Endothelial cell of coronary artery (primary cell): Measurements from ENCODE around the gene FABP6. TPM values are rescaled to one million over a fixed set of nuclear protein-coding genes. Genes with fewer than 3 reads are reported as not detected.

Experiments used
- total RNA-seq: library from RNA; depleted of rRNA; stranded (reverse); fragments of >200 nt; gene quantifications from 2 replicates; pipeline ENCODE4 v1.2.3, GENCODE V29; 2014

FABP6 gene
- not detected in 2 replicates for total RNA-seq

GRCh38 chr5:160229190-160229742 lies at the start of gene FABP6:
FABP6 (plus strand) TSS chr5:160229506; CDS start chr5:160229558, 52 bp downstream.

Other genes starting within 250 kb of the FABP6 start
- gene TTC1, start 220.4 kb upstream of the FABP6 start, total RNA-seq = 39.9 and 48.9 TPM in 2 replicates
- gene PWWP2A, start 110.1 kb upstream of the FABP6 start, total RNA-seq = 13.9 and 21.6 TPM in 2 replicates
- gene CCNJL, start 83.1 kb downstream of the FABP6 start, total RNA-seq = 5.0 TPM in 2 replicates
- 0.09 TPM in 1 of 2 replicates, not detected in the other for gene C1QTNF2, start 141.1 kb downstream of the FABP6 start, total RNA-seq
- 2.3 and 3.6 TPM in 2 replicates for gene FAM200C, start 170.5 kb downstream of the FABP6 start, total RNA-seq
- 58.5 and 62.0 TPM in 2 replicates for gene SLU7, start 189.6 kb downstream of the FABP6 start, total RNA-seq
- gene PTTG1, start 192.3 kb downstream of the FABP6 start, total RNA-seq = 72.8 and 108 TPM in 2 replicates